ENCODE measurements around the gene ATP2B2.

ATP2B2 gene

GRCh38 chr3:10343526-10343925, 161.9 kb downstream of the ATP2B2 start:
- DNase-seq (ENCODE audit: low read depth), result no peak
- TF ChIP-seq, protein P1, sequence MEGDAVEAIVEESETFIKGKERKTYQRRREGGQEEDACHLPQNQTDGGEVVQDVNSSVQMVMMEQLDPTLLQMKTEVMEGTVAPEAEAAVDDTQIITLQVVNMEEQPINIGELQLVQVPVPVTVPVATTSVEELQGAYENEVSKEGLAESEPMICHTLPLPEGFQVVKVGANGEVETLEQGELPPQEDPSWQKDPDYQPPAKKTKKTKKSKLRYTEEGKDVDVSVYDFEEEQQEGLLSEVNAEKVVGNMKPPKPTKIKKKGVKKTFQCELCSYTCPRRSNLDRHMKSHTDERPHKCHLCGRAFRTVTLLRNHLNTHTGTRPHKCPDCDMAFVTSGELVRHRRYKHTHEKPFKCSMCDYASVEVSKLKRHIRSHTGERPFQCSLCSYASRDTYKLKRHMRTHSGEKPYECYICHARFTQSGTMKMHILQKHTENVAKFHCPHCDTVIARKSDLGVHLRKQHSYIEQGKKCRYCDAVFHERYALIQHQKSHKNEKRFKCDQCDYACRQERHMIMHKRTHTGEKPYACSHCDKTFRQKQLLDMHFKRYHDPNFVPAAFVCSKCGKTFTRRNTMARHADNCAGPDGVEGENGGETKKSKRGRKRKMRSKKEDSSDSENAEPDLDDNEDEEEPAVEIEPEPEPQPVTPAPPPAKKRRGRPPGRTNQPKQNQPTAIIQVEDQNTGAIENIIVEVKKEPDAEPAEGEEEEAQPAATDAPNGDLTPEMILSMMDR (IDR thresholded peaks at IDR 0.05; ENCODE audit: low read depth, low read length, missing control alignments), result no peak
- no peak overlapping the region for H3K4me3 ChIP-seq (ENCODE audit: low read depth, low read length)

DNA sequence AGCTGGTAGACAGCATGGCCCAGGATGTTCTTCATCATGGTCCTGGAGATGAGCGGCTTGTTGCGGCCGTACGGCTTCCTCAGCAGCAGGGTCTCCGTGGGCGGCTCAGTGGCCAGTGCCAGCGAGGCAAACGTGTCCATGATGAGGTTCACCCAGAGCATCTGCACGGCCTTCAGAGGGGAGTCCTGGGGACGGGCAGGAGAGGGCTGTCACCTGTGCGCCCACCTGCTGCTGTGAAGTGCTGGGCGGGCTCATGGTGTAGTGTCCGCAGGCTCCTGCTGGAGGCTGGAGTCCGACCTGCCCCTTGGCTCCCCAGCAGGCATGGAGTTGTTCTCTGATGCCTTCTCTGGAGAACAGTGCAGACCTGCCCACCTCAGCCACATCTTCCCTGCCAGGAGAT, 162.6 kb downstream of the ATP2B2 start:
- TF ChIP-seq, protein P1 (IDR thresholded peaks at IDR 0.05; ENCODE audit: low read depth, low read length, missing control alignments), result no peak
- DNase-seq (ENCODE audit: low read depth), result no peak
- no peak overlapping the region for H3K4me3 ChIP-seq (ENCODE audit: low read depth, low read length)

- no peak for DNase-seq (ENCODE audit: low read depth)
- no peak overlapping the region for H3K4me3 ChIP-seq (ENCODE audit: low read depth, low read length)
- TF ChIP-seq, protein P1 (IDR thresholded peaks at IDR 0.05; ENCODE audit: low read depth, low read length, missing control alignments), result no peak
These were observed 163.4 kb downstream of the ATP2B2 start for GRCh38 chr3:10341901-10342398.

GRCh38 chr3:10340476-10340875, 164.9 kb downstream of the ATP2B2 start:
- TF ChIP-seq, protein P1 (IDR thresholded peaks at IDR 0.05; ENCODE audit: low read depth, low read length, missing control alignments), result no peak
- H3K4me3 ChIP-seq (ENCODE audit: low read depth, low read length), result no peak overlapping the region
- DNase-seq (ENCODE audit: low read depth), result no peak

DNA sequence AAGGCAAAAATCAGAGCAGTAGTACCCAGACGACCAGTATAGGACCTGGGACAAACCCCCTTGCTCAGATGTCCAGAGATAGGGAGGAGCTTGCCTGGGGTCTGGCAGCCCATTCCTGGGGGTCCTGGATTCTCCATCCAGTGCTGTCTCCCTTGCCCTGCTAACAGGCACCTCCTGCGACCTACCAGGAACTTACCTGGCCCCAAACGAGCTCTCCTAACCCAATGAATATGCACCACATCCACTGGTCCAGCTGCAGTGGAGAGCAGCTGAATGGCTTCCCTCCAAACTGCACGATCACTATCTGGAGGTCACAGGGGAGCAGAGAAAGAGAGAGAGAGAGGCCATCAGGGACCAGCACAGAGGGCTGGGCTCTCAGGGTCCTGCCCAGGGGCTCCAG, 165.3 kb downstream of the ATP2B2 start:
- no peak for DNase-seq (ENCODE audit: low read depth)
- TF ChIP-seq, protein P1 (IDR thresholded peaks at IDR 0.05; ENCODE audit: low read depth, low read length, missing control alignments), result no peak
- H3K4me3 ChIP-seq (ENCODE audit: low read depth, low read length), result no peak overlapping the region

- H3K4me3 ChIP-seq (ENCODE audit: low read depth, low read length), result no peak overlapping the region
- TF ChIP-seq, protein P1 (IDR thresholded peaks at IDR 0.05; ENCODE audit: low read depth, low read length, missing control alignments), result no peak
- no peak for DNase-seq (ENCODE audit: low read depth)
These were observed 165.9 kb downstream of the ATP2B2 start for GRCh38 chr3:10339376-10339955.
